Uterus (tissue), 4 donors: ENCODE results near the gene ATAD2B. TPM values are rescaled to one million over a fixed set of nuclear protein-coding genes. Genes with fewer than 3 reads are reported as not detected.

Experiments
- DNase-seq, 2 donors: peaks; one replicate each; pipeline ENCODE4 v3.0.0-alpha.2; 2019 to 2020
- H3K27ac ChIP-seq, 2 donors: fragments of 200-600 bp; sonication (generic); 1 replicate in 1 of 2; 2 replicates in 1 of 2; pipeline ENCODE4 v1.5.1; 2016 to 2018
- H3K27me3 ChIP-seq, 2 donors: fragments of 200-600 bp; sonication (generic); one replicate each; pipeline ENCODE4 v1.5.1; 2018 to 2019; ENCODE audit warnings: control low read depth in 1 of 2
- H3K36me3 ChIP-seq, 2 donors: fragments of 200-600 bp; sonication (generic); one replicate each; pipeline ENCODE4 v1.5.1; 2019; ENCODE audit warnings: control low read depth in 1 of 2
- H3K4me1 ChIP-seq, 2 donors: fragments of 200-600 bp; sonication (generic); one replicate each; pipeline ENCODE4 v1.5.1; 2018 to 2019; ENCODE audit warnings: control low read depth in 1 of 2
- H3K4me3 ChIP-seq, 2 donors: fragments of 200-600 bp; sonication (generic); 1 replicate in 1 of 2; 2 replicates in 1 of 2; pipeline ENCODE4 v1.5.1; 2018 to 2019; ENCODE audit warnings: mild to moderate bottlenecking in 1 of 2
- H3K9me3 ChIP-seq, 2 donors: fragments of 200-600 bp; sonication (generic); one replicate each; pipeline ENCODE4 v1.5.1; 2019; ENCODE audit warnings: control low read depth in 1 of 2
- POLR2A ChIP-seq, 2 donors: fragments of 450-650 bp; IDR thresholded peaks; one replicate each; pipeline ENCODE4 v1.6.1; 2016; ENCODE audit warnings: antibody characterized with exemption in 2 of 2, mild to moderate bottlenecking in 1 of 2, moderate library complexity in 1 of 2
- intact Hi-C: fragments of 100-400 bp; cut with DNase I; formaldehyde crosslinking; loops from one replicate; pipeline ENCODE4 v1.15.1; 2023; ENCODE audit warnings: low total_unique reads
- total RNA-seq, 4 donors: library from RNA; depleted of rRNA in 3 of 4; stranded (reverse); fragments of >200 nt in 3 of 4; gene quantifications; one replicate each; pipeline versions ENCODE4 v1.1.0 to v1.2.4, GENCODE V29; 2014 to 2023
- TF ChIP-seq, protein P1 (sequence below), 4 experiments: fragments of 200-600 bp in 2 of 4; fragments of 450-650 bp in 2 of 4; sonication (generic) in 2 of 4; IDR thresholded peaks; one replicate each; pipeline ENCODE4 v1.5.1; 2016 to 2019; ENCODE audit warnings: antibody characterized with exemption in 4 of 4, mild to moderate bottlenecking in 2 of 4, moderate library complexity in 1 of 4
- donor health status: DM: yes; HTN: yes; CAD: no.

Gene ATAD2B
- total RNA-seq, 4 donors from 2014 or later: 14.1 to 67.5 (median 32.3) TPM

DNA sequence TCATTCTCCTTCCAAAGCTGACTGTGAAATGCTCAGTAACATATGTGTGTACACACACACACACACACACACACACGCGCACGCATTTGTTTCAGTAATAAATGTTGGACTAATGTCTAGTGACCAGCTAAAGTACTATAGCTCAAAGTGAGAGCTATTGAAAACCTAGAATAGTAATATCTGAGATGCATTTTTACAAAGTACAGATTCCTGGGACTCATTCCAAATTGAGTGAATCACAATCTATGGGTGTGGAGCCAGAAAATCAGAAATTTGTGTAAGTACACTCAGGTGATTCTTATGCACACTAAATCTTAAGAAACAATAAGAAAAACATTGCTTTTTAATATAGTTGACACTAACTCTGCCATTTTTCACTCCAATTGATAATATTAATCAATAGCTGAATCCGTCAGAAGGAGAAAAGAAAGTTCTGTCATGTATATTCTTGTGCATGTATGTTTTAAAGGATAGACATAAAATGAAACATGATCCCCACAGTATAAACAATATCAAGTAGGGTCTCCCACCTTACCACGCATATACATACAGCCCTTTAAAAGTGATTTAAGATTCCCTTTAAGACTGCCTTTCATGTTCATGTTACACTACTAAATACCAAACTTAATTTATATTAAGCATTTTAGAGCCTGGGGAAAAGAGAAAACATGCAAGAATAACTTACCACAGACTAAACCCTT lies 123.5 kb downstream of the ATAD2B start:
- intact Hi-C loops: no loop called here
- Histone ChIP-seq H3K4me3 (no peak overlapping the region), H3K4me1 (no peaks in the 10 kb centered on the region), H3K9me3 (no peaks in the 10 kb centered on the region), H3K27ac (no peak overlapping the region), H3K27me3 (no peaks in the 10 kb centered on the region), H3K36me3 (peaks cover 0 to 2% of the 10 kb centered on the region in 2 donors)
- no peak for DNase-seq
- TF ChIP-seq POLR2A (IDR thresholded peaks at IDR 0.05): no peak
- TF ChIP-seq, protein P1, sequence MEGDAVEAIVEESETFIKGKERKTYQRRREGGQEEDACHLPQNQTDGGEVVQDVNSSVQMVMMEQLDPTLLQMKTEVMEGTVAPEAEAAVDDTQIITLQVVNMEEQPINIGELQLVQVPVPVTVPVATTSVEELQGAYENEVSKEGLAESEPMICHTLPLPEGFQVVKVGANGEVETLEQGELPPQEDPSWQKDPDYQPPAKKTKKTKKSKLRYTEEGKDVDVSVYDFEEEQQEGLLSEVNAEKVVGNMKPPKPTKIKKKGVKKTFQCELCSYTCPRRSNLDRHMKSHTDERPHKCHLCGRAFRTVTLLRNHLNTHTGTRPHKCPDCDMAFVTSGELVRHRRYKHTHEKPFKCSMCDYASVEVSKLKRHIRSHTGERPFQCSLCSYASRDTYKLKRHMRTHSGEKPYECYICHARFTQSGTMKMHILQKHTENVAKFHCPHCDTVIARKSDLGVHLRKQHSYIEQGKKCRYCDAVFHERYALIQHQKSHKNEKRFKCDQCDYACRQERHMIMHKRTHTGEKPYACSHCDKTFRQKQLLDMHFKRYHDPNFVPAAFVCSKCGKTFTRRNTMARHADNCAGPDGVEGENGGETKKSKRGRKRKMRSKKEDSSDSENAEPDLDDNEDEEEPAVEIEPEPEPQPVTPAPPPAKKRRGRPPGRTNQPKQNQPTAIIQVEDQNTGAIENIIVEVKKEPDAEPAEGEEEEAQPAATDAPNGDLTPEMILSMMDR (IDR thresholded peaks at IDR 0.05): no peak

DNA sequence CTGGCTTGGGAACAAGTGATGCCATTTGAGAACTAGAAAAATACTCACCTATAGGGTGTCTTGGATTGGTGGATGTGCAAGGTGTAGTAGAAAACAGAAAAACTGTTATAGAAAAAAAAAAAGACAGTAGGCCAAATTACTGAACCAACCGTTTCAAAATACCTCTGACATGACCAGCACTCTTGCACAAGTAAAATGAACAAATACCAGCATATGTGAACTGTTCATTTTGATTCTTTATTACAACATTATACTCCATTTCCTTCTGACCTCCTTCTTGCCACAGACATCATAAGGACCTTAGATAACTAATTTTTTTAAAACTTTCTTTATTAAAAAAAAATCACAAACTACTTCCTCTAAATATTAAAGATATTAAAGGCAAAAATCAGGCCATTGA lies 125.5 kb downstream of the ATAD2B start:
- Histone ChIP-seq H3K4me3 (no peak overlapping the region), H3K27me3 (no peaks in the 10 kb centered on the region), H3K9me3 (no peaks in the 10 kb centered on the region), H3K4me1 (no peaks in the 10 kb centered on the region), H3K36me3 (no peaks in the 10 kb centered on the region), H3K27ac (no peak overlapping the region)
- DNase-seq: no peak
- TF ChIP-seq POLR2A (IDR thresholded peaks at IDR 0.05): no peak
- TF ChIP-seq, protein P1 (IDR thresholded peaks at IDR 0.05): no peak
- intact Hi-C loops: no loop called here

DNA sequence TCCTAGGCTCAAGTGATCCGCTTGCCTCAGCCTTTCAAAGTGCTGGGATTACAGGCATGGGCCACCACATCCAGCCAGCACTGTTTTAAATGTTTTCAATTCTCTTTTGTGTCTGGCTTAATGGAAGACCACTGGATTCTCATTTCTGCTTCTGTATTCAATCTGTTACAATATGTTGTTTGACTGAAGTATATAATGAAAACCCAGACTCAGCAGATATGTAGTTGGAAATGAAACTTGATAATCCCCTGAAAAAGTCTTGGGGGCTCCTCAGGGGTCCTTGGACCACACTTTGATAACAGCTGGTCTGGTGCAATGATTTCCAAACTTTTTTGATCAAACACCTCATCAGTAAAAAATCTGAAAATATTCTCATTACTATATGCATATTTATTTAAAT lies 132.7 kb downstream of the ATAD2B start:
- intact Hi-C loops: no loop called here
- H3K4me1 ChIP-seq: no peaks in the 10 kb centered on the region
- no peaks in the 10 kb centered on the region for H3K36me3 ChIP-seq
- H3K27me3 ChIP-seq: no peaks in the 10 kb centered on the region
- DNase-seq: no peak
- no peak overlapping the region for H3K4me3 ChIP-seq
- no peaks in the 10 kb centered on the region for H3K9me3 ChIP-seq
- no peak overlapping the region for H3K27ac ChIP-seq
- TF ChIP-seq, protein P1 (IDR thresholded peaks at IDR 0.05): no peak
- no peak for TF ChIP-seq POLR2A (IDR thresholded peaks at IDR 0.05)

DNA sequence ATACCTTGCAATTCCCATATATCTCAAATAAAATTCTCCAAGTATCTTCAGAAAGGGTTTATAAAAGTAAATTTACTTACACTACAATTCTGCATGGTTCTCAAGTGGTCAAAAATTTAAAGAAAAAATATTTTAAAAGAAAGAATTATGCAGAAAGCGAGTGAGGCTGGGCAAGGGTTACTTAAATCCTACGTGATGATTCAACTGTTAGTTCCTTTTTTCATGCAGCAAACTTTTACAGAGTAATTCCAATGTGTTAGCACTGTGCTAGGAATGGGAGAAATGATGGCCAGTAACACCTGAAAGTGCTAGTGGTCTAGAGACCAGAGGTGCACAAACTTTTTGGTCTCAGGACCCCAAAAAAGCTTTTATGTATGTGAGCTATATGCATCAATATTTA lies 133.4 kb downstream of the ATAD2B start:
- no peak for TF ChIP-seq POLR2A (IDR thresholded peaks at IDR 0.05)
- TF ChIP-seq, protein P1 (IDR thresholded peaks at IDR 0.05): no peak

DNA sequence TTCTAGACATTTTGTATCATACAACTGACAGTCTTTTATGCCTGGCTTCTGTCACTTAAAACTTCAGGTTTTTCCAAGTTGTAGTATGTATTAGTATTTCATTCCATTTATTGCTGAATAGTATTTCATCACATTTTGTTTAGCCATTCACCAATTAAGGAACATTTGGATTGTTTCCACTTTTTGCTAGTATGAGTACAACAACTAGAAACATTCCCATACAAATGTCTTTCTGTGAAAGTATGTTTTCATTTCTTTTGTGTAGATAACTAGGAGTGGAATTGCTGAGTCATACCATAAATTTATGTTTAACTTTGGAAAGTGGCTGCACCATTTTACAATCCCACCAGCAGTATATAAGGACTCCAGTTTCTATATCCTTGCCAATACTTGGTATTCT lies 135.9 kb downstream of the ATAD2B start:
- no peak for DNase-seq
- Histone ChIP-seq H3K36me3 (no peaks in the 10 kb centered on the region), H3K27ac (no peak overlapping the region), H3K4me3 (no peak overlapping the region), H3K9me3 (no peaks in the 10 kb centered on the region), H3K27me3 (no peaks in the 10 kb centered on the region), H3K4me1 (no peaks in the 10 kb centered on the region)
- intact Hi-C loops: no loop called here
- TF ChIP-seq POLR2A (IDR thresholded peaks at IDR 0.05): no peak
- TF ChIP-seq, protein P1 (IDR thresholded peaks at IDR 0.05): no peak

More for the DNA sequence above, 133.4 kb downstream of the ATAD2B start:
- no peaks in the 10 kb centered on the region for H3K27me3 ChIP-seq
- no peak overlapping the region for H3K27ac ChIP-seq
- H3K4me3 ChIP-seq: no peak overlapping the region
- intact Hi-C loops: no loop called here
- no peaks in the 10 kb centered on the region for H3K36me3 ChIP-seq
- no peak for DNase-seq
- H3K9me3 ChIP-seq: no peaks in the 10 kb centered on the region
- H3K4me1 ChIP-seq: no peaks in the 10 kb centered on the region
